Esophagus squamous epithelium (tissue), 4 donors: Measurements from ENCODE around the gene RTTN.

Source experiments
- CTCF ChIP-seq, 6 experiments: fragments of 450-650 bp in 4 of 6; fragments of 200-600 bp in 2 of 6; sonication (generic) in 2 of 6; IDR thresholded peaks; one replicate each; pipeline ENCODE4 v1.5.1; 2016 to 2019; ENCODE audit warnings: antibody characterized with exemption in 6 of 6, mild to moderate bottlenecking in 4 of 6, moderate library complexity in 4 of 6
- POLR2A ChIP-seq, 4 donors: fragments of 450-650 bp; IDR thresholded peaks; one replicate each; pipeline ENCODE4 v1.6.1; 2017; ENCODE audit warnings: antibody characterized with exemption in 4 of 4, mild to moderate bottlenecking in 4 of 4, moderate library complexity in 3 of 4

- TF ChIP-seq POLR2A (IDR thresholded peaks at IDR 0.05) (no peak), CTCF (IDR thresholded peaks at IDR 0.05) (no peak)
These were observed 209.1 kb downstream of the RTTN start for GRCh38 chr18:69996417-69996816.
